Aorta (tissue), 5 donors: ENCODE data around the gene SLC4A5. TPM values are rescaled to one million over a fixed set of nuclear protein-coding genes. Genes with fewer than 3 reads are reported as not detected.
A peak's percentile ranks its signal among the peaks of the same experiment; 100 is the strongest.

Experiments used
- ATAC-seq: fragments of 200-7000 bp; cut with Tn5 transposase; one replicate; pipeline ENCODE4 v1.9.1; 2022; ENCODE audit warnings: moderate library complexity; ENCODE audit not compliant: low FRiP score
- DNase-seq, 2 donors: peaks; one replicate each; pipeline ENCODE4 v3.0.0-alpha.2; 2020
- H3K27ac ChIP-seq, 2 donors: one replicate each; pipeline ENCODE4 v1.5.1; 2013; ENCODE audit warnings: low read length in 2 of 2, mild to moderate bottlenecking in 2 of 2, moderate library complexity in 2 of 2, control low read depth in 1 of 2, inconsistent platforms in 1 of 2, low read depth in 1 of 2
- H3K27me3 ChIP-seq, 2 donors: one replicate each; pipeline ENCODE4 v1.6.1; 2013; ENCODE audit warnings: control low read depth in 1 of 2, low read length in 1 of 2, mild to moderate bottlenecking in 1 of 2, moderate library complexity in 1 of 2; ENCODE audit not compliant: insufficient read depth in 2 of 2, control insufficient read depth in 1 of 2
- H3K36me3 ChIP-seq, 2 donors: one replicate each; pipeline ENCODE4 v1.6.1; 2013; ENCODE audit warnings: control low read depth in 1 of 2, low read length in 1 of 2, mild to moderate bottlenecking in 1 of 2; ENCODE audit not compliant: insufficient read depth in 2 of 2, control insufficient read depth in 1 of 2
- H3K4me1 ChIP-seq, 2 donors: one replicate each; pipeline ENCODE4 v1.6.1; 2013; ENCODE audit warnings: low read length in 2 of 2, control low read depth in 1 of 2, mild to moderate bottlenecking in 1 of 2, moderate library complexity in 1 of 2; ENCODE audit not compliant: insufficient read depth in 2 of 2, control insufficient read depth in 1 of 2
- H3K4me3 ChIP-seq, 2 donors: one replicate each; pipeline ENCODE4 v1.5.1; 2013; ENCODE audit warnings: low read length in 2 of 2, control low read depth in 1 of 2, mild to moderate bottlenecking in 1 of 2
- H3K9me3 ChIP-seq: one replicate; pipeline ENCODE4 v1.6.1; 2013; ENCODE audit warnings: mild to moderate bottlenecking, low read length; ENCODE audit not compliant: control insufficient read depth
- WGBS, 2 donors: extraction: QIAGEN DNeasy Blood & Tissue Kit; methylation state at CpG; one replicate each; pipeline ENCODE4 v1.1.7; 2013; 5-methylcytosine and 5-hydroxymethylcytosine counted together
- intact Hi-C, 2 donors: fragments of 100-400 bp; cut with DNase I; formaldehyde crosslinking; loops; one replicate each; pipeline versions ENCODE4 v1.14.2 to v1.15.0; 2022
- polyA plus RNA-seq, 2 donors: library from polyadenylated mRNA; stranded (reverse); fragments of 200-250 nt; gene quantifications; one replicate each; pipeline ENCODE4 v1.2.3, GENCODE V29; 2013
- total RNA-seq, 2 donors: library from RNA; stranded (reverse); fragmentation: NEBNext Ultra II Directional; extraction: Animal tissue kit (Norgen Biotek cat#: 25700); gene quantifications; one replicate each; pipeline ENCODE4 v1.2.1, GENCODE V29; 2021
- donor health status: healthy with polysubstance abuse.
- donor health status: Bipolar disorder and iron deficiency.
- donor health status: DM: no; HTN: no; CAD: no.
- donor health status: DM: no; HTN: no; CAD: no.
- donor health status: DM: yes; HTN: yes; CAD: no.

SLC4A5 gene
- total and polyA plus RNA-seq, 4 donors, result 1.6 to 7.3 (median 6.2) TPM; not detected in 1

DNA sequence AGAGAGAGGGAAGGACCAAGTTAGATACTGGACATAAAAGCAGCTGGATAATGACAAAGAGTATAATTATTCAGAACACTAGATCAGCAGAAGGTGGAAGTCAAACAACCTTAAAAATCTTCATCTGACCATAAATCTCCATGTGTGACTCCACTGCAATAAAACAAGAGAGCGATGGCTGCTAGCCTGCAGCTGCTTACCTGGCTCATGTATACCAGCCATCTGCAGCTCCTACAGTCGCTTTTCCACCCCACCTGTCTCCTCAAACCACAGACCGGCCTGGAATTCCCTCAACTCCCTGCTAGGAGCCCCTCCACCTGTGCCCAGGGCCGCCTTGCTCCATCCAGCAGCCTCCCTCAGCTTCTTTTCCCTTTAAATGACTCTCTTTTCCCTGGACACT, 64.5 kb downstream of the SLC4A5 start:
- no peak overlapping the region for H3K4me3 ChIP-seq
- DNase-seq, result no peak
- no peak for ATAC-seq
- intact Hi-C loops, result no loop called here
- no peak overlapping the region for H3K27ac ChIP-seq
- no peaks in the 10 kb centered on the region for H3K9me3 ChIP-seq
- 90 to 95% methylated on average over 4 of the region's 4 CpGs for WGBS, 2 donors
- H3K27me3 ChIP-seq, result no peaks in the 10 kb centered on the region
- H3K36me3 ChIP-seq, result no peaks in the 10 kb centered on the region
- no peaks in the 10 kb centered on the region for H3K4me1 ChIP-seq

DNA sequence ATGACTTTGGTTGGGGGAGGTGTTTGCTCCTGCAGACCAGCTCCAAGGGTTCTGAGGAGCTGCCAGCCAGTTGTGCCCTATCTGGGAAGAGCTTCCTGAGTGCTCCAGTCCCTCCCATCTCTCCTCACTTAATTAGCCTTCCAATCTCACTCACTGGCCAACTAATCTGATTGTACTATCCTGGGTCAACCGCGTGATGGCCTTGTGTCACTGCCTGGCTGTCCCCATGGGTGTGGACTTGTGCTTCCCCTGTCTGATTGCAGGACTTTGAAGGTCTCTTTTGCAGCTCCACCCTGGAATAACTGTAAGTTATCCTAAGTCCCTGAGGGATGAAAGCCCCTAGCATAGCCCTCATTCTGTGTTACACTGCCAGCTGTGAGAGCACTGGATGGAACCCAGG, 65.0 kb downstream of the SLC4A5 start:
- intact Hi-C loops, result no loop called here
- Histone ChIP-seq H3K4me1 (no peaks in the 10 kb centered on the region), H3K27me3 (no peaks in the 10 kb centered on the region), H3K9me3 (no peaks in the 10 kb centered on the region), H3K36me3 (no peaks in the 10 kb centered on the region), H3K4me3 (no peak overlapping the region), H3K27ac (no peak overlapping the region)
- ATAC-seq (no peak), DNase-seq (no peak)
- 66 to 81% methylated on average over 2 of the region's 2 CpGs for WGBS, 2 donors

DNA sequence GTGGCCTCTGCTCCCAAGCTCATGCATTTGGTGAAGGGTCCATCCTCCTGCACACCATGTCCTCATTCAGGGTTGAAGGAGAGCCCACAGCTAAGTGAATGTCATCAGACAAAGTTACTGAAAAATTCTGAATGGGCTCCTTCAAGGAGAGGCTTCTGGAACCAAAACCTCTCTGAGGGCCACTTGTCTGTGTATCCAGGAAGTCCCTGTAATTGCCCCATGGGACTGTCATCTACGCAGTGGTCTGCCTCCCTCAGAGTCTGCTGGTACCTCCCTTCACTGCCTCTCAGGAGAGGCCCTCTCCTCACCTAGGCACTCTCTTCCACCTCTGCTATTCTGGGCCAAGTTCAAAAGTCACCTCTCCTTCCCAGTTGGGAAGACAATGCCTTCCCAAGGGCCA, 68.0 kb downstream of the SLC4A5 start:
- 92 to 97% methylated on average over 1 of the region's 1 CpG for WGBS, 2 donors
- Histone ChIP-seq H3K27me3 (no peaks in the 10 kb centered on the region), H3K4me1 (no peaks in the 10 kb centered on the region), H3K9me3 (no peaks in the 10 kb centered on the region), H3K36me3 (no peaks in the 10 kb centered on the region), H3K27ac (no peak overlapping the region), H3K4me3 (no peak overlapping the region)
- ATAC-seq, result no peak
- intact Hi-C loops, result loop anchor here in 1 of 2 donors (2.0 kb wide), 1 partner anchor 40 kb away; no protein-coding TSS in a partner anchor
- no peak for DNase-seq

DNA sequence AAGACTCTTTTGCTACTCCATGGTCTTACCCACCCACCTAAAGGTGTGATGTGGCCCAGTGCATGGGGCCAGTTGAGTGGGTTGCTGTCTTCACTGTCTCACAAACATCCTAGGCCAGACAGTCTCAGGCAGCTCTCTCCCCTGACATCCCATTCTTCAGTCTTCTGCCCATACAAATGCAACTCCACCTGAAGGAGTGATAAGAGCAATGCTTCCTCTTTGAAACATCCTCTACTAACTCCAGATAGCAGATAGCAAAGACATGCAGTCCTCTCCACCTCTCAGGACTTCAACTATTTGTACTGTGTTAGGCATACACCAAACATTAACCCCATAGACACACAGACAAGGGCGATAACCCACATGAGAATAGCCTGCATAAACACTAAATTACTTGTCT, 73.5 kb downstream of the SLC4A5 start:
- Histone ChIP-seq H3K27me3 (no peaks in the 10 kb centered on the region), H3K36me3 (no peaks in the 10 kb centered on the region), H3K4me1 (no peaks in the 10 kb centered on the region), H3K4me3 (no peak overlapping the region), H3K9me3 (no peaks in the 10 kb centered on the region), H3K27ac (no peak overlapping the region)
- intact Hi-C loops, result loop anchor here in 1 of 2 donors (10.0 kb wide), 2 partner anchors 125 to 445 kb away; partner anchors contain the start of genes BOLA3 and STAMBP
- ATAC-seq, result no peak
- DNase-seq, result no peak
- 95 to 100% methylated on average over 1 of the region's 1 CpG for WGBS, 2 donors

DNA sequence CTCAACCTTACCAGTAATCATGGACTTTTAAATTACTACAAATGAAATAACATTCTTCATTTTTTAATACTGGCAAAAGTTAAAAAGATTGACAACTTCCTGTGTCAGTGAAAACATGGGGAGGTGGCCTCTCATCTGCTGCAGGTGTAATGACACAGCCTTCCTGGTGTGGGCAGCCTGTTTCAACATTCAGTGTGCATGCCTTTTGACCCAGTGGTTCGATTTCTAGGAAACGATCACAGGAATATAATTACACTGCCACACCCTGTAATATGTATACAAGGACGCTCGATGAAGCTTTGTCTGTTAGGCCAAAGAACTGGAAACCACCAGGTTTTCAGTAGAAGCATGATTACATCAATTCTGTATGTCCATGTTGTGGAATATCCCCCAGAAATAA, 76.1 kb downstream of the SLC4A5 start:
- ATAC-seq, result no peak

DNA sequence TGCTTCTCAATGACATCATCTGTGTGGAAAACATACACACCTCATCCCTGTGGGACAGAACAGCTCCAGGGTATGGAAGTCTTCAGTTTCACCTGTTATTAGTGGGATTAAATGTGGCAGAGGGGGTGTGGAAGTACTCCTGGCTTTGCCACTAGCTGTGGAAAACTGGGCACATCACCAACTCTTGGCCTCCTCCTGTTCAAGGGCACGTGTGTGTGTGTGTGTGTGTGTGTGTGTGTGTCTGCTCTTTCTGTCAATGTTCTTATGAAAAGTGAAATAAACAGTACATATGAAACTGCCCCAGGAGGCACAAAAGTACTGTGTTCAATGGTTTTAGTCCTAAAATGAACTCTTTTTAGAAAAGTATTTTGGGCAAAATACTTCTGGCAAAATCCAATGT, 78.9 kb downstream of the SLC4A5 start:
- Histone ChIP-seq H3K27ac (no peak overlapping the region), H3K4me3 (no peak overlapping the region), H3K36me3 (no peaks in the 10 kb centered on the region), H3K9me3 (no peaks in the 10 kb centered on the region), H3K4me1 (no peaks in the 10 kb centered on the region), H3K27me3 (no peaks in the 10 kb centered on the region)
- intact Hi-C loops, result loop anchor here (5.0 to 10.0 kb wide), 3 partner anchors 117 to 439 kb away; partner anchors contain the start of genes BOLA3 (in 2 of the 2) and STAMBP (in 1 of the 2)
- DNase-seq (no peak), ATAC-seq (no peak)
- 14 to 26% methylated on average over 1 of the region's 1 CpG for WGBS, 2 donors

More for the DNA sequence above, 76.1 kb downstream of the SLC4A5 start:
- Histone ChIP-seq H3K4me1 (no peaks in the 10 kb centered on the region), H3K4me3 (no peak overlapping the region), H3K9me3 (no peaks in the 10 kb centered on the region), H3K27me3 (no peaks in the 10 kb centered on the region), H3K27ac (no peak overlapping the region), H3K36me3 (no peaks in the 10 kb centered on the region)
- intact Hi-C loops, result loop anchor here in 1 of 2 donors (10.0 kb wide), 2 partner anchors 122 to 442 kb away; partner anchors contain the start of genes BOLA3 and STAMBP
- no peak for DNase-seq
- WGBS, 2 donors, result 61 to 62% methylated on average over 4 of the region's 4 CpGs

DNA sequence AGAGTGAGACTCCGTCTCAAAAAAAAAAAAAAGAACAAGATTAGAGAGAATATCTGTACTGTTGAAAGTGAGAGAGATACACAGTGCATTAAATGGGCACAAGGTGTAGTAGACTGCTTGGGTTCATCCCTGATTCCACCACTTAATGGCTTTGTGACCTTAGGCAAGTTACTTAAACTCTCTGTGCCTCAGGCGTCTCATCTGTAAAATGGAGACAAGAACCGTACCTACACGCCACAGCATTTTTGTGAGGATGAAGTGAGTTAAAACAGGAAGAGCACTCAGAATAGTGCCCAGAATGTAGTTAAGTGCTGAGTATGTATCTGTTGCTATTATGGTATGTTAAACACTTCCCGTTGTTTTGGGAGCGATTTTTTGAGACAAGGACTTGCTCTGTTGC, 80.5 kb downstream of the SLC4A5 start:
- H3K36me3 ChIP-seq, result no peaks in the 10 kb centered on the region
- no peak for ATAC-seq
- no peak overlapping the region for H3K27ac ChIP-seq
- H3K4me1 ChIP-seq, result no peaks in the 10 kb centered on the region
- DNase-seq, result no peak
- no peak overlapping the region for H3K4me3 ChIP-seq
- WGBS, 2 donors, result 93 to 95% methylated on average over 6 of the region's 6 CpGs
- no peaks in the 10 kb centered on the region for H3K9me3 ChIP-seq
- no peaks in the 10 kb centered on the region for H3K27me3 ChIP-seq
- intact Hi-C loops, result loop anchor here (5.0 to 10.0 kb wide), 3 partner anchors 115 to 438 kb away; partner anchors contain the start of genes BOLA3 (in 2 of the 2) and STAMBP (in 1 of the 2)

DNA sequence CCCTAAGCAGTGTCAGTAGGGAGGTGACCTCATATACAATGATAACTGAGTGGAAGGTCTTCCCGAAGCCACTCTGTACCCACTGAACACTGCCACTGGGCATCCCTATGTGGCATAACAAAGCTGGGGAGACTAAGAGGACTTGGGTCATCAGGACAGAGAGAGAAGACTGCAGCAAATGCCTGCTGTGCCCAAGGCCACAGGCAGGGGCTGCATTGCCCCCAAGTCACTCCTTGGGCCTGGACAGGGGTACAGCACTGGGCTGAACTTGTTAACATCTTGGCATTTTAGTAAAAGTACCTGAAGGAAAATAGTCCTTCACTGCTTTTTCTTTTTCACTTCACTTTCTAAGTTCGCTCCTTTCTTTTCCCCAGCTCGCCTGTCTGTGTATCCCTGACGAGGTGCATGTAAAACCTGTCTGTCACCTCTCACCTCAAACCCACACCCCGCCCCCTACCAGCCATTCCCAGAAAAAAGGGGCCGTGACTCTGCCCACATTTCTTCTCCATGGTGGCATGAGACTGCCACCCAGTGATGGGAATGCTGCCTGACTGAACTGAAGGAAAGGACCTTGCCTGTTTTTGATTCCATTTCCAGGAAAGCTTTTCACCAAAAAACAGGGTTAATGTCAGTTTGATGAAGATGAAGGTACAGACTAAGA, 81.9 kb downstream of the SLC4A5 start:
- peak in 1 of 2 donors; percentile 59 for DNase-seq
- 20 to 22% methylated on average over 6 of the region's 6 CpGs for WGBS, 2 donors
- no peak overlapping the region for H3K27ac ChIP-seq

DNA sequence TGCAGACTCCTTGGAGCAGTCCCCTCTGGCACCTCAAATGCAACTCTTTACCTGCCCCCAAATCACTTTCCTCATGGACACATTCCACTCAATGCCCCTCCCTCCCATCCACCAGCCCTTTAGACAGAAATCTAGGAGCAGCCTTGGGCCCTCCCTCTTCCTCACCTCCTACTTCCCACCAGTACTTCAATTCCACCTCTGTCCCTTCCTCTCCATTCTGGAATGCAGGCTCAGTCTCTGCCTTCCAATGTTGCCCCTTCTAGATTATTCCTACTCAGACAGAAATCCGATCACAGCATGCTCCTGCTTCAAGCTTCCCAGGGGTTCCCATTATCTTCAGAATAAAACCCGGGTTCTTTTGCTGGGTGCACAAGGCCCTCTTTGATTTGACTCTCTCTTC, 82.7 kb downstream of the SLC4A5 start:
- Histone ChIP-seq H3K4me3 (no peak overlapping the region), H3K36me3 (no peaks in the 10 kb centered on the region), H3K9me3 (no peaks in the 10 kb centered on the region), H3K27me3 (no peaks in the 10 kb centered on the region), H3K27ac (no peak overlapping the region), H3K4me1 (no peaks in the 10 kb centered on the region)
- no peak for ATAC-seq
- WGBS, 2 donors, result 81 to 87% methylated on average over 2 of the region's 2 CpGs
- intact Hi-C loops, result loop anchor here (5.0 to 10.0 kb wide), 3 partner anchors 113 to 436 kb away; partner anchors contain the start of genes BOLA3 (in 2 of the 2) and STAMBP (in 1 of the 2)
- DNase-seq, result no peak

More for the DNA sequence above, 81.9 kb downstream of the SLC4A5 start:
- H3K9me3 ChIP-seq, result no peaks in the 10 kb centered on the region
- H3K36me3 ChIP-seq, result no peaks in the 10 kb centered on the region
- no peak overlapping the region for H3K4me3 ChIP-seq
- H3K27me3 ChIP-seq, result no peaks in the 10 kb centered on the region
- no peak for ATAC-seq
- intact Hi-C loops, result loop anchor here (5.0 to 10.0 kb wide), 3 partner anchors 114 to 437 kb away; partner anchors contain the start of genes BOLA3 (in 2 of the 2) and STAMBP (in 1 of the 2)
- no peaks in the 10 kb centered on the region for H3K4me1 ChIP-seq
